Esophagus squamous epithelium (tissue), 5 donors: ENCODE measurements around the gene RAMACL. TPM values are rescaled to one million over a fixed set of nuclear protein-coding genes. Genes with fewer than 3 reads are reported as not detected.

Experiments used
- DNase-seq: peaks from one replicate; lab custom pipeline; 2025; lab: John Stamatoyannopoulos, UW
- H3K27ac ChIP-seq, 4 donors: fragments of 200-600 bp; sonication (generic); one replicate each; pipeline ENCODE4 v1.5.1; 2016 to 2019; ENCODE audit warnings: mild to moderate bottlenecking in 1 of 4
- H3K27me3 ChIP-seq, 4 donors: fragments of 200-600 bp; sonication (generic); 1 replicate in 3 of 4; 2 replicates in 1 of 4; pipeline versions ENCODE4 v1.5.1 to v1.6.0; 2017 to 2021; ENCODE audit warnings: antibody characterized with exemption in 1 of 4
- H3K36me3 ChIP-seq, 3 donors: fragments of 200-600 bp; sonication (generic); one replicate each; pipeline ENCODE4 v1.5.1; 2016 to 2019
- H3K4me1 ChIP-seq, 3 donors: fragments of 200-600 bp; sonication (generic); one replicate each; pipeline ENCODE4 v1.5.1; 2017 to 2019
- H3K4me3 ChIP-seq, 4 donors: fragments of 200-600 bp; sonication (generic); 1 replicate in 3 of 4; 2 replicates in 1 of 4; pipeline ENCODE4 v1.5.1; 2016 to 2019; ENCODE audit warnings: mild to moderate bottlenecking in 2 of 4, moderate library complexity in 1 of 4
- H3K9me3 ChIP-seq, 3 donors: fragments of 200-600 bp; sonication (generic); one replicate each; pipeline ENCODE4 v1.5.1; 2016 to 2019
- POLR2A ChIP-seq, 4 donors: fragments of 450-650 bp; IDR thresholded peaks; one replicate each; pipeline ENCODE4 v1.6.1; 2017; ENCODE audit warnings: antibody characterized with exemption in 4 of 4, mild to moderate bottlenecking in 4 of 4, moderate library complexity in 3 of 4
- WGBS, 2 donors: methylation state at CpG; one replicate each; pipeline ENCODE4 v1.1.5; 2018; 5-methylcytosine and 5-hydroxymethylcytosine counted together
- intact Hi-C: fragments of 100-400 bp; cut with DNase I; formaldehyde crosslinking; loops from one replicate; pipeline ENCODE4 v1.15.0; 2022
- total RNA-seq, 4 donors: library from RNA; depleted of rRNA; stranded (reverse); fragments of >200 nt; gene quantifications; one replicate each; pipeline ENCODE4 v1.1.0, GENCODE V29; 2016
- TF ChIP-seq, protein P1 (sequence below), 6 experiments: fragments of 450-650 bp in 4 of 6; fragments of 200-600 bp in 2 of 6; sonication (generic) in 2 of 6; IDR thresholded peaks; one replicate each; pipeline ENCODE4 v1.5.1; 2016 to 2019; ENCODE audit warnings: antibody characterized with exemption in 6 of 6, mild to moderate bottlenecking in 4 of 6, moderate library complexity in 4 of 6
- donor health status: DM: yes; HTN: yes; CAD: no.

Gene RAMACL
- total RNA-seq, 4 donors from 2014 or later = 0.99 to 2.7 (median 1.3) TPM

DNA sequence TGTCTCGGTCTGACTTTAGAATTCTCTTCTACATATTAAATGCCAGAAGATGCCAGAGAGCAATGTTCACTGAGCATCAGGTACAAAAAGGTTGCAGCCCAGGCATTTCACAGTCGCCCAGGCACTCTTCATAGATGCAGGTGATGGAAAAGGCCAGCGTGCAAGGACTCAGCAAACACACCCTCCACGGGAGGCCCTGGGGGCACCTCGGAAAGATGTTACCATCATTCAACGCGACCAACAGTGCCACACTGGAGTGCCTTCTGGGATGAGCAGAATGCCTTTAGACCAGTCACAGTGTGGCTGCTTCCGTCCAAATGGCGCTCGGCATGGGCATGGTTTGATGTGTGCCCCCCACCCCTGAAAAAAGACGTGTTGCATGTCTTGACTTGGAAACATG lies 4.5 kb upstream of the RAMACL start:
- intact Hi-C loops = no loop called here
- TF ChIP-seq, protein P1, sequence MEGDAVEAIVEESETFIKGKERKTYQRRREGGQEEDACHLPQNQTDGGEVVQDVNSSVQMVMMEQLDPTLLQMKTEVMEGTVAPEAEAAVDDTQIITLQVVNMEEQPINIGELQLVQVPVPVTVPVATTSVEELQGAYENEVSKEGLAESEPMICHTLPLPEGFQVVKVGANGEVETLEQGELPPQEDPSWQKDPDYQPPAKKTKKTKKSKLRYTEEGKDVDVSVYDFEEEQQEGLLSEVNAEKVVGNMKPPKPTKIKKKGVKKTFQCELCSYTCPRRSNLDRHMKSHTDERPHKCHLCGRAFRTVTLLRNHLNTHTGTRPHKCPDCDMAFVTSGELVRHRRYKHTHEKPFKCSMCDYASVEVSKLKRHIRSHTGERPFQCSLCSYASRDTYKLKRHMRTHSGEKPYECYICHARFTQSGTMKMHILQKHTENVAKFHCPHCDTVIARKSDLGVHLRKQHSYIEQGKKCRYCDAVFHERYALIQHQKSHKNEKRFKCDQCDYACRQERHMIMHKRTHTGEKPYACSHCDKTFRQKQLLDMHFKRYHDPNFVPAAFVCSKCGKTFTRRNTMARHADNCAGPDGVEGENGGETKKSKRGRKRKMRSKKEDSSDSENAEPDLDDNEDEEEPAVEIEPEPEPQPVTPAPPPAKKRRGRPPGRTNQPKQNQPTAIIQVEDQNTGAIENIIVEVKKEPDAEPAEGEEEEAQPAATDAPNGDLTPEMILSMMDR (IDR thresholded peaks at IDR 0.05) = no peak
- TF ChIP-seq POLR2A (IDR thresholded peaks at IDR 0.05) = no peak
- no peak for DNase-seq
- H3K27me3 ChIP-seq = no peaks in the 10 kb centered on the region
- no peaks in the 10 kb centered on the region for H3K36me3 ChIP-seq
- no peak overlapping the region for H3K27ac ChIP-seq
- peaks cover 15 to 42% (median 19%) of the 10 kb centered on the region in 3 donors for H3K4me1 ChIP-seq
- 81 to 87% methylated on average over 7 to 11 of the region's 11 CpGs for WGBS, 2 donors
- no peaks in the 10 kb centered on the region for H3K9me3 ChIP-seq
- H3K4me3 ChIP-seq = no peak overlapping the region

DNA sequence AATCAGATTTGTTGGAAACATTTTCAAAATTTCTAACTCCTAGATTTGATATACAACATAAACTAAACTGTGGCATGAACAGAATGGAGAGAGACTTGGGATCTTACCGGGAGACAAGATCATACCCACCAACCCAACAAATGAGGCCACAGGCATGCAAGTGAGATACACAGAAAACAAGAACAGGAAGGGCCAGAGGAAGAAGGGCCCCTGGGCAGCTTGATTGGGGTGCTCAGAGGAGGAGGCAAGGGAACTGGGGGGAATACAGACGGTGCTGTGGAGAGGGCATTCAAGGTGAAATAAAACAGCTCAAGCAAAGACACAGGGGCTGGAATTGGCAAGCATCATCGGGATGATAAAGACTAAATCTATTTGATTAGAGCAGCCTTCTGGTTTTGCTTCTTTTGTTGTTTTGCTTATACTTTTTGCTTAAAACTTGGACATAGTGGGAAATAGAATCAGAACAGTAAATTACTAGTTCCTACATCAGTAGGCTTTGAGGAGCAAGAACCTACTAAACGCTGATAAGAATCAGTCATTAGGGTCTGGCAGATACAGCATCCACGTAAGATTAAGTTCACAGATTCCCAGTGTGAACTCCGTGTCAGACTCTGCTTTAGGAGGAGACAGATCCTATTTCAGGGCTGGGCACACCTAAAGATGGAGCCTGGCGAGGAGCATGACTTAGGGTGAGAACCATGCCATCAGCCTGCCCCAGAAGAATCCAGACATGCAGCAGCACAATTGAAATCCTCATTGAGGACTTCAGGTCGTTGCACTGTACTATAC lies 3.5 kb upstream of the RAMACL start:
- intact Hi-C loops = no loop called here
- 53 to 75% methylated on average over 6 to 8 of the region's 8 CpGs for WGBS, 2 donors

DNA sequence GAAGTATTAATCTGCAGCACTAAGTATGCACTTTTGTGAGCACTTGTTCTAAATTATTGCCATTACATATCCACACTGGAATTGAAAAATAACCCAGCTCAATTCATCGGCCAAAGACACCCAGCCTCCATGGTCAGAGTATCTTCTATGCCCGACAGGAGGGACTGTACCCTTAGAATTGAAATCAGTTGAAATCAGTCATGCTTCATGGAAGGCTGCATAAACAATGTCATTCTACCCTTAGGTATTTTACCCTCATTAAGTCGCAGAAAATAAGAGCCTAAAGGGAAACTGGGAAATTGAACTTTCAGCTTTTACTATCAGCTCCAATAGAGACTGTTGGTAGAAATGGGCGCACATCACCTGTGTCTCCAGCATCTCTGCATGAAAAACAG lies 2.9 kb upstream of the RAMACL start:
- WGBS, 2 donors = 62 to 74% methylated on average over 3 to 4 of the region's 4 CpGs
- intact Hi-C loops = no loop called here
- no peaks in the 10 kb centered on the region for H3K27me3 ChIP-seq
- no peaks in the 10 kb centered on the region for H3K36me3 ChIP-seq
- DNase-seq = no peak
- H3K9me3 ChIP-seq = no peaks in the 10 kb centered on the region
- H3K4me3 ChIP-seq = no peak overlapping the region
- H3K27ac ChIP-seq = peak overlapping the region in 2 of 4 donors; percentile 19 to 23
- TF ChIP-seq, protein P1 (IDR thresholded peaks at IDR 0.05) = no peak
- TF ChIP-seq POLR2A (IDR thresholded peaks at IDR 0.05) = no peak
- peaks cover 15 to 42% (median 19%) of the 10 kb centered on the region in 3 donors for H3K4me1 ChIP-seq

More for the DNA sequence above, 3.5 kb upstream of the RAMACL start:
- H3K36me3 ChIP-seq = no peaks in the 10 kb centered on the region
- H3K4me1 ChIP-seq = peaks cover 15 to 42% (median 19%) of the 10 kb centered on the region in 3 donors
- no peak overlapping the region for H3K4me3 ChIP-seq
- H3K27me3 ChIP-seq = no peaks in the 10 kb centered on the region
- H3K9me3 ChIP-seq = no peaks in the 10 kb centered on the region
- TF ChIP-seq POLR2A (IDR thresholded peaks at IDR 0.05) = no peak
- TF ChIP-seq, protein P1 (IDR thresholded peaks at IDR 0.05) = no peak
- no peak for DNase-seq
- H3K27ac ChIP-seq = no peak overlapping the region

DNA sequence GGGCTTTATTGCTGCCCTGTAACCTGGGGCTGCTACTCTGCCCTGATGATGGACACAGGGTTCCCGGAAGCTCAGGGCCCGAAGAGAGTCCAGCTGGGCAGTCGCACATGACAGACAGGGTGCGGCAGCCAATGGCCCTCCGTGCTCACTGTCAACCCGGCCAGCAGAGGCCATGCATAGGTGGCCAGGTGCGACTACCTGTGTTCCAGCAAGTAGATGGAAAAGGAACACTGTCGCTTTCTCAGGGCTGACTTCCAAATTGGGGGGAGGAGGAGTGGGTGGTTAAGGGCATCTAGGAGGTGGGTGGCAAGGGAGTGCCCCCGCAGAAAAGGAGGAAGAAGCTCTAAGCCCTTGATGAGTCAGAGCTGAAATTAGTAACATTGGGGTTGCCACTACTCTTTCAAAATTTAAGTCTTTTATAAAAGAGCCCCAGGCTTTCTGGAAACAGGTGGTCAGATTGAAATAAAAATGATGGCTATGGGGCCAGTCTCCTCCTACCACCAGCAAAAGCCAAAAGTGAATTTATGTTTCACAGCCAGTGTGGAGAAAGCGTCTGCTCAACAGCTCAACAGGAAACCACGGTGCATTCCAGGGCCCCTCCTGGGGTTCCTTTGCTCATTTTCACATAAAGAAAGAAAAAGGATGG lies 2.3 kb upstream of the RAMACL start:
- TF ChIP-seq POLR2A (IDR thresholded peaks at IDR 0.05) = no peak
- TF ChIP-seq, protein P1 (IDR thresholded peaks at IDR 0.05) = no peak
- no peak for DNase-seq
- intact Hi-C loops = no loop called here
- 34 to 61% methylated on average over 5 to 6 of the region's 11 CpGs for WGBS, 2 donors
- Histone ChIP-seq H3K4me3 (no peak overlapping the region), H3K27ac (peak overlapping the region in 3 of 4 donors; percentile 21 to 27 (median 23)), H3K4me1 (peaks cover 15 to 42% (median 19%) of the 10 kb centered on the region in 3 donors), H3K9me3 (no peaks in the 10 kb centered on the region), H3K27me3 (no peaks in the 10 kb centered on the region), H3K36me3 (no peaks in the 10 kb centered on the region)
